ENCODE data around the gene COPS3. TPM values are rescaled to one million over a fixed set of nuclear protein-coding genes. Genes with fewer than 3 reads are reported as not detected.

The COPS3 gene
- total RNA-seq, 1 experiment from 2014 or later, result 87.6 TPM

GRCh38 chr17:17198281-17198680 is 82.8 kb downstream of the COPS3 start:
- BruUV-seq (replicated peaks), result no TSS peak
- no peak overlapping the region for H2AFZ ChIP-seq
- H3K27me3 ChIP-seq (ENCODE audit: insufficient read depth, low read depth), result no peaks in the 10 kb centered on the region
- peaks cover 53% of the 10 kb centered on the region for H3F3A ChIP-seq (ENCODE audit: insufficient read depth, low read depth)
- DNase-seq, result no peak
- H3K4me3 ChIP-seq, result no peak overlapping the region
- H3K9me3 ChIP-seq (ENCODE audit: insufficient read depth, low read depth), result no peaks in the 10 kb centered on the region
- intact Hi-C loops (cut with micrococcal nuclease; ENCODE audit: unreplicated experiment), result no loop called here
- H3K79me2 ChIP-seq (ENCODE audit: low read depth), result peaks cover 10% of the 10 kb centered on the region
- H3K27ac ChIP-seq, result no peak overlapping the region
- peaks cover 5% of the 10 kb centered on the region; the same call in 1 of the 2 replicates for H3K36me3 ChIP-seq (ENCODE audit: low read depth)
- H3K4me2 ChIP-seq, result no peak overlapping the region
- ChIA-PET CTCF (interaction anchor here (0.6 kb wide), 1 partner anchor 639 kb away, joined by 6 read pairs; no protein-coding TSS in a partner anchor), POLR2A (ENCODE audit: unreplicated experiment) (interaction anchor here (0.7 kb wide), 1 partner anchor 170 kb away, joined by 3 read pairs; no protein-coding TSS in a partner anchor)
- no peaks in the 10 kb centered on the region for H3K9me2 ChIP-seq (ENCODE audit: insufficient read depth)
- TF ChIP-seq CTCF (conservative IDR thresholded peaks at IDR 0.05), result no peak
- no peak for TF ChIP-seq EZH2 (IDR thresholded peaks at IDR 0.05; ENCODE audit: low read depth)
- no peaks in the 10 kb centered on the region for H3K4me1 ChIP-seq (replicated peaks; ENCODE audit: insufficient read depth)
- H4K20me1 ChIP-seq (ENCODE audit: insufficient read depth), result peaks cover 5% of the 10 kb centered on the region

GRCh38 chr17:17196776-17197175 is 84.3 kb downstream of the COPS3 start:
- no peaks in the 10 kb centered on the region for H3K27me3 ChIP-seq (ENCODE audit: insufficient read depth, low read depth)
- ChIA-PET CTCF (no interaction called here), POLR2A (ENCODE audit: unreplicated experiment) (no interaction called here)
- H3K27ac ChIP-seq, result no peak overlapping the region
- H2AFZ ChIP-seq, result no peak overlapping the region
- H3K4me2 ChIP-seq, result no peak overlapping the region
- no peak for DNase-seq
- H3K79me2 ChIP-seq (ENCODE audit: low read depth), result no peaks in the 10 kb centered on the region
- TF ChIP-seq EZH2 (IDR thresholded peaks at IDR 0.05; ENCODE audit: low read depth) (no peak), CTCF (conservative IDR thresholded peaks at IDR 0.05) (no peak)
- H3K9me3 ChIP-seq (ENCODE audit: insufficient read depth, low read depth), result no peaks in the 10 kb centered on the region
- H3K4me3 ChIP-seq, result no peak overlapping the region
- BruUV-seq (replicated peaks), result no TSS peak
- H3K9me2 ChIP-seq (ENCODE audit: insufficient read depth), result no peaks in the 10 kb centered on the region
- peaks cover 5% of the 10 kb centered on the region for H4K20me1 ChIP-seq (ENCODE audit: insufficient read depth)
- H3K4me1 ChIP-seq (replicated peaks; ENCODE audit: insufficient read depth), result no peaks in the 10 kb centered on the region
- intact Hi-C loops (cut with micrococcal nuclease; ENCODE audit: unreplicated experiment), result no loop called here
- peaks cover 67% of the 10 kb centered on the region for H3F3A ChIP-seq (ENCODE audit: insufficient read depth, low read depth)
- no peaks in the 10 kb centered on the region for H3K36me3 ChIP-seq (ENCODE audit: low read depth)

Other genes with a start within 250 kb of the COPS3 start
- 411 and 443 TPM in 2 replicates for gene MPRIP, start 238.8 kb downstream of the COPS3 start, total RNA-seq (2021)
- gene PLD6, start 74.9 kb downstream of the COPS3 start, total RNA-seq (2021), result 4.1 and 5.0 TPM in 2 replicates
- gene FLCN, start 44.1 kb downstream of the COPS3 start, total RNA-seq (2021), result 38.5 and 38.8 TPM in 2 replicates
- 6.2 and 9.6 TPM in 2 replicates for gene NT5M, start 22.1 kb upstream of the COPS3 start, total RNA-seq (2021)
- gene MED9, start 195.8 kb upstream of the COPS3 start, total RNA-seq (2021), result 14.6 and 15.8 TPM in 2 replicates
- gene RASD1, start 215.1 kb upstream of the COPS3 start, total RNA-seq (2021), result 1.0 and 1.2 TPM in 2 replicates